WERI-Rb-1 (cell line): ENCODE measurements around the gene AGBL5.

Experiments used
- DNase-seq: peaks from one replicate; pipeline ENCODE4 v3.0.0-alpha.2; 2020
- H3K27ac ChIP-seq: fragments of 250-450 bp; sonication (Bioruptor Pico); 2 replicates; pipeline ENCODE4 v1.5.1; 2020; ENCODE audit warnings: mild to moderate bottlenecking, moderate library complexity
- H3K27me3 ChIP-seq: fragments of 250-450 bp; sonication (Bioruptor Pico); 2 replicates; pipeline ENCODE4 v1.5.1; 2021; ENCODE audit warnings: mild to moderate bottlenecking, low read depth, moderate library complexity; ENCODE audit not compliant: insufficient read depth, severe bottlenecking
- H3K36me3 ChIP-seq: fragments of 250-450 bp; sonication (Bioruptor Pico); 2 replicates; pipeline ENCODE4 v1.5.1; 2020; ENCODE audit warnings: mild to moderate bottlenecking, moderate library complexity
- H3K4me3 ChIP-seq: 2 replicates; pipeline ENCODE4 v1.5.1; 2011; ENCODE audit warnings: low read depth, mild to moderate bottlenecking, control low read depth, low read length
- H3K9me3 ChIP-seq: fragments of 250-450 bp; sonication (Bioruptor Pico); 2 replicates; pipeline ENCODE4 v1.5.1; 2021; ENCODE audit warnings: mild to moderate bottlenecking, moderate library complexity; ENCODE audit not compliant: severe bottlenecking
- CTCF ChIP-seq: IDR thresholded peaks from 2 replicates; pipeline ENCODE4 v1.5.1; 2011; ENCODE audit warnings: low read depth, mild to moderate bottlenecking, control low read depth, inconsistent platforms, low read length

AGBL5 gene

GRCh38 chr2:27033253-27033852 lies 18.1 kb upstream of the AGBL5 start:
- H3K36me3 ChIP-seq, result peaks cover 64% of the 10 kb centered on the region
- peak overlapping the region; percentile 75 for H3K27ac ChIP-seq
- DNase-seq, result no peak
- no peak for TF ChIP-seq CTCF
- H3K4me3 ChIP-seq, result peak overlapping the region; percentile 60
- no peaks in the 10 kb centered on the region for H3K27me3 ChIP-seq
- H3K9me3 ChIP-seq, result no peaks in the 10 kb centered on the region

GRCh38 chr2:27038012-27038411 lies 13.5 kb upstream of the AGBL5 start:
- H3K9me3 ChIP-seq, result no peaks in the 10 kb centered on the region
- TF ChIP-seq CTCF, result no peak
- DNase-seq, result no peak
- no peak overlapping the region for H3K27ac ChIP-seq
- H3K4me3 ChIP-seq, result no peak overlapping the region
- peaks cover 77% of the 10 kb centered on the region for H3K36me3 ChIP-seq
- no peaks in the 10 kb centered on the region for H3K27me3 ChIP-seq

- peaks cover 77% of the 10 kb centered on the region for H3K36me3 ChIP-seq
Measured at GRCh38 chr2:27038631-27039339, 12.7 kb upstream of the AGBL5 start.

GRCh38 chr2:27039426-27039825 lies 12.0 kb upstream of the AGBL5 start:
- no peak for TF ChIP-seq CTCF
- no peak for DNase-seq
- Histone ChIP-seq H3K27me3 (no peaks in the 10 kb centered on the region), H3K4me3 (no peak overlapping the region), H3K9me3 (no peaks in the 10 kb centered on the region), H3K36me3 (peaks cover 73% of the 10 kb centered on the region), H3K27ac (no peak overlapping the region)

More at GRCh38 chr2:27038631-27039339, 12.7 kb upstream of the AGBL5 start:
- no peak for DNase-seq
- Histone ChIP-seq H3K27me3 (no peaks in the 10 kb centered on the region), H3K9me3 (no peaks in the 10 kb centered on the region), H3K27ac (no peak overlapping the region), H3K4me3 (no peak overlapping the region)
- TF ChIP-seq CTCF, result no peak

- Histone ChIP-seq H3K27ac (no peak overlapping the region), H3K9me3 (no peaks in the 10 kb centered on the region), H3K4me3 (no peak overlapping the region), H3K27me3 (no peaks in the 10 kb centered on the region), H3K36me3 (peaks cover 70% of the 10 kb centered on the region)
- DNase-seq, result no peak
- no peak for TF ChIP-seq CTCF
Measured at GRCh38 chr2:27039871-27040270, 11.6 kb upstream of the AGBL5 start.
